ENCODE data around the gene ZNF75A.

GRCh38 chr16:3256146-3256865, 49.0 kb upstream of the ZNF75A start, which contains the start of gene MEFV:
- TF ChIP-seq, protein P1, sequence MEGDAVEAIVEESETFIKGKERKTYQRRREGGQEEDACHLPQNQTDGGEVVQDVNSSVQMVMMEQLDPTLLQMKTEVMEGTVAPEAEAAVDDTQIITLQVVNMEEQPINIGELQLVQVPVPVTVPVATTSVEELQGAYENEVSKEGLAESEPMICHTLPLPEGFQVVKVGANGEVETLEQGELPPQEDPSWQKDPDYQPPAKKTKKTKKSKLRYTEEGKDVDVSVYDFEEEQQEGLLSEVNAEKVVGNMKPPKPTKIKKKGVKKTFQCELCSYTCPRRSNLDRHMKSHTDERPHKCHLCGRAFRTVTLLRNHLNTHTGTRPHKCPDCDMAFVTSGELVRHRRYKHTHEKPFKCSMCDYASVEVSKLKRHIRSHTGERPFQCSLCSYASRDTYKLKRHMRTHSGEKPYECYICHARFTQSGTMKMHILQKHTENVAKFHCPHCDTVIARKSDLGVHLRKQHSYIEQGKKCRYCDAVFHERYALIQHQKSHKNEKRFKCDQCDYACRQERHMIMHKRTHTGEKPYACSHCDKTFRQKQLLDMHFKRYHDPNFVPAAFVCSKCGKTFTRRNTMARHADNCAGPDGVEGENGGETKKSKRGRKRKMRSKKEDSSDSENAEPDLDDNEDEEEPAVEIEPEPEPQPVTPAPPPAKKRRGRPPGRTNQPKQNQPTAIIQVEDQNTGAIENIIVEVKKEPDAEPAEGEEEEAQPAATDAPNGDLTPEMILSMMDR (IDR thresholded peaks at IDR 0.05) = no peak
- no peak for TF ChIP-seq ZFX (IDR thresholded peaks at IDR 0.05; ENCODE audit: borderline replicate concordance)
